ENCODE results near the gene VSTM2L.

Gene VSTM2L

DNA sequence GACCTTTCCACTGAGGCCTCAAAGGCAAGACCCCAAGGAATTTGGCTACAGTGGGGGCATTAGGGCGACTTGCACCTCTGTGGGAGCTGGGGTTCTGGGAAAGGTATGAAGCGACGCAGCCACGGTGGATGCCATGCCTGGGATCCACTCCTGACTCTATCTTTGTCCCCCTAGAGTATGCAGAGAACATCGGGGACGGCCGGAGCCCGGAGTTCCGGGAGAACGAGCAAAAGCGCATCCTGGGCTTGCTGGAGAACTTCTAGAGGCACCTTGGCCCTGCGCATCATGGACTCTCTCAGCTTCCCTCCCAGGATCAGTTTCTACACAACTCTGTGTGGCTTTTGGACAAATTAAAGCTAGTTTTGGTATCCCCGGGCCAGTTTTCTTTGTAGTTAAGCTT, 31.2 kb upstream of the VSTM2L start:
- TF ChIP-seq ZBTB7A (IDR thresholded peaks at IDR 0.05; ENCODE audit: low read depth) (no peak), NFIC (IDR thresholded peaks at IDR 0.05) (no peak)

DNA sequence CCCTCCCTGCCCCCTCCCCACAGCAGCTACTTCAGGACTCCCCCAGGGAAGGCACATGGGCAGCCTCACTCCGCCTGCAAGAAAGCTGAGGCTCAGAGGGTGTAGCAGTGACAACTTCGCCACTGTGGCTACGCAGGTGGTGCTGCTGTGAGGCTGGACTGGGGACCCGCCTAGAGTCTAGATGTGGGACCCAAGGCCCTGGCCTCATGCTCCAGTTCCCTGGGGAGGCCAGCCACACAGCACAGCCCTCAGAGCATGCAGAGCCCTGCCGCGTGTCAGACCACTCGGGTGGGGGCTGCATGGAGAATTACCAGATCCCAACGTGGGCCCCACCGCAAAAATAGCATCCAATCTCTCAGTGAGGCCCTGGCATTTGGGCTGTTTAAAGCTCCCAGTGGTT, 30.8 kb upstream of the VSTM2L start:
- no peak for TF ChIP-seq TCF12 (IDR thresholded peaks at IDR 0.05; ENCODE audit: low read depth)
- TF ChIP-seq, protein P1, sequence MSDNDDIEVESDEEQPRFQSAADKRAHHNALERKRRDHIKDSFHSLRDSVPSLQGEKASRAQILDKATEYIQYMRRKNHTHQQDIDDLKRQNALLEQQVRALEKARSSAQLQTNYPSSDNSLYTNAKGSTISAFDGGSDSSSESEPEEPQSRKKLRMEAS (IDR thresholded peaks at IDR 0.05), result no peak
- TF ChIP-seq CEBPB (IDR thresholded peaks at IDR 0.05), result no peak
- TF ChIP-seq RAD21 (IDR thresholded peaks at IDR 0.05; ENCODE audit: low read depth), result no peak
- TF ChIP-seq CREB1 (IDR thresholded peaks at IDR 0.05; ENCODE audit: low read depth), result no peak
- no peak for TF ChIP-seq TEAD4 (IDR thresholded peaks at IDR 0.05)
- TF ChIP-seq EGR1 (IDR thresholded peaks at IDR 0.05), result no peak
- TF ChIP-seq FOXM1 (IDR thresholded peaks at IDR 0.05; ENCODE audit: borderline replicate concordance, low read depth), result no peak
- TF ChIP-seq TAF1 (IDR thresholded peaks at IDR 0.05; ENCODE audit: low read depth), result no peak

DNA sequence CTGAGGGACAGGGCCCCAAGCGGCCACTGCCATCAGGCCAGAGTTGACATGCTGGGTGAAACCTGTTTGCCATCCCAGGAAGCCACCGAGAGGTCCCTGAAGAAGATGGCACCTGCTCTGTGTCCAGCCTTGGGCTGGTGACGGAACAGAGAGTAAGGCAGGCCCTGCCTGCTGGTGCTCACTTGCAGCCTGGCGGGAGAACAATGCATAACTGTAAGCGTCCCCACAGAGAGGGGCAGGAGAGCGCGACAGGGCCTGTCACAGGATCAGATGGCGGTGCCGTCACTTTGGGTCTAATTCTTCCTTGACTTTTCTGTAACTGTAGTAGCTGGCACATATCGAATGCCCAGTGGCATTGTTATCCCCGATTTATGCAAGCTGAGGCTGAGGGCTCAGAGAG, 29.0 kb upstream of the VSTM2L start:
- no peak for TF ChIP-seq TCF12 (IDR thresholded peaks at IDR 0.05; ENCODE audit: low read depth)
- TF ChIP-seq YY1 (IDR thresholded peaks at IDR 0.05; ENCODE audit: low read depth), result no peak
- TF ChIP-seq, protein P2, sequence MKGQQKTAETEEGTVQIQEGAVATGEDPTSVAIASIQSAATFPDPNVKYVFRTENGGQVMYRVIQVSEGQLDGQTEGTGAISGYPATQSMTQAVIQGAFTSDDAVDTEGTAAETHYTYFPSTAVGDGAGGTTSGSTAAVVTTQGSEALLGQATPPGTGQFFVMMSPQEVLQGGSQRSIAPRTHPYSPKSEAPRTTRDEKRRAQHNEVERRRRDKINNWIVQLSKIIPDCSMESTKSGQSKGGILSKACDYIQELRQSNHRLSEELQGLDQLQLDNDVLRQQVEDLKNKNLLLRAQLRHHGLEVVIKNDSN (IDR thresholded peaks at IDR 0.05), result no peak
- no peak for TF ChIP-seq NFIC (IDR thresholded peaks at IDR 0.05)
- TF ChIP-seq FOXM1 (IDR thresholded peaks at IDR 0.05; ENCODE audit: borderline replicate concordance, low read depth), result no peak
- TF ChIP-seq, protein P3, sequence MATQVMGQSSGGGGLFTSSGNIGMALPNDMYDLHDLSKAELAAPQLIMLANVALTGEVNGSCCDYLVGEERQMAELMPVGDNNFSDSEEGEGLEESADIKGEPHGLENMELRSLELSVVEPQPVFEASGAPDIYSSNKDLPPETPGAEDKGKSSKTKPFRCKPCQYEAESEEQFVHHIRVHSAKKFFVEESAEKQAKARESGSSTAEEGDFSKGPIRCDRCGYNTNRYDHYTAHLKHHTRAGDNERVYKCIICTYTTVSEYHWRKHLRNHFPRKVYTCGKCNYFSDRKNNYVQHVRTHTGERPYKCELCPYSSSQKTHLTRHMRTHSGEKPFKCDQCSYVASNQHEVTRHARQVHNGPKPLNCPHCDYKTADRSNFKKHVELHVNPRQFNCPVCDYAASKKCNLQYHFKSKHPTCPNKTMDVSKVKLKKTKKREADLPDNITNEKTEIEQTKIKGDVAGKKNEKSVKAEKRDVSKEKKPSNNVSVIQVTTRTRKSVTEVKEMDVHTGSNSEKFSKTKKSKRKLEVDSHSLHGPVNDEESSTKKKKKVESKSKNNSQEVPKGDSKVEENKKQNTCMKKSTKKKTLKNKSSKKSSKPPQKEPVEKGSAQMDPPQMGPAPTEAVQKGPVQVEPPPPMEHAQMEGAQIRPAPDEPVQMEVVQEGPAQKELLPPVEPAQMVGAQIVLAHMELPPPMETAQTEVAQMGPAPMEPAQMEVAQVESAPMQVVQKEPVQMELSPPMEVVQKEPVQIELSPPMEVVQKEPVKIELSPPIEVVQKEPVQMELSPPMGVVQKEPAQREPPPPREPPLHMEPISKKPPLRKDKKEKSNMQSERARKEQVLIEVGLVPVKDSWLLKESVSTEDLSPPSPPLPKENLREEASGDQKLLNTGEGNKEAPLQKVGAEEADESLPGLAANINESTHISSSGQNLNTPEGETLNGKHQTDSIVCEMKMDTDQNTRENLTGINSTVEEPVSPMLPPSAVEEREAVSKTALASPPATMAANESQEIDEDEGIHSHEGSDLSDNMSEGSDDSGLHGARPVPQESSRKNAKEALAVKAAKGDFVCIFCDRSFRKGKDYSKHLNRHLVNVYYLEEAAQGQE (IDR thresholded peaks at IDR 0.05; ENCODE audit: low read depth), result no peak
- TF ChIP-seq EGR1 (IDR thresholded peaks at IDR 0.05), result no peak
- TF ChIP-seq CREB1 (IDR thresholded peaks at IDR 0.05; ENCODE audit: low read depth), result no peak
- TF ChIP-seq CEBPB (IDR thresholded peaks at IDR 0.05), result no peak
- no peak for TF ChIP-seq RAD21 (IDR thresholded peaks at IDR 0.05; ENCODE audit: low read depth)

DNA sequence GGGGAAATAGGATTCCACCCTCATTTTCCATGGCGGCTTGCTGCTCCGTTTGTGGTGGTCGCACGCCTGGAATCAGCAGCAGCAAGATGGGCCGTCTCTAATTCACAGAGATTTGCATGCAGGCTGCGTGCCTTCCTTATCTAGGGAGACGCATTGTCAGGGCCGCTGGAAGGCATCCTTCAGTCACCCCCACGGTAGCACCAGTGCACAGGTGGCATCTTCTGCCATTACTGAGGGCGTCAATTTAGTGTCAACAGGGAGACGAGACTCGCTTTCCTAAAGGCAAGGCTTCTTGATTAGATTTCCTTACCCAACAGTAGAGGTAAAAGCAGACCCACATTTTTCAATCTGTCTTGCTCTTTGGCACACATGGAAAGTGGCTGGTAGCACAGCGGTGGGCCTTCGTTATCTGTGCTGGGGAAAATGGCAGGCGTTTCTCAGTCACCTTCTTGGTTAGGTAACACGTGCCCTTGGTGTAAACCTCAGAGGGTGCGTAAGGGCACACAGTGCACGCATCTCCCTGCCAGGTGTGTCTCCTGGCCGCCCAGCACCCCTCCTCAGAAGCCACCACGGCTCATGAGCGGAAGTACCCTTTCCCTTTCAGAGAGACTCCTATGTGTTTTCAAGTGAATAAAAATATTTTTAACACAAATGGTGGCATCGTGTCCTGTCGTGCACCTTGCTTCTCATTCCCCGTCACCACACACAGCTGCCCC, 27.3 kb upstream of the VSTM2L start:
- TF ChIP-seq TAF1 (IDR thresholded peaks at IDR 0.05; ENCODE audit: low read depth) (no peak), TCF12 (IDR thresholded peaks at IDR 0.05; ENCODE audit: low read depth) (no peak), EGR1 (IDR thresholded peaks at IDR 0.05) (no peak), FOXM1 (IDR thresholded peaks at IDR 0.05; ENCODE audit: borderline replicate concordance, low read depth) (no peak), NFIC (IDR thresholded peaks at IDR 0.05) (no peak)

DNA sequence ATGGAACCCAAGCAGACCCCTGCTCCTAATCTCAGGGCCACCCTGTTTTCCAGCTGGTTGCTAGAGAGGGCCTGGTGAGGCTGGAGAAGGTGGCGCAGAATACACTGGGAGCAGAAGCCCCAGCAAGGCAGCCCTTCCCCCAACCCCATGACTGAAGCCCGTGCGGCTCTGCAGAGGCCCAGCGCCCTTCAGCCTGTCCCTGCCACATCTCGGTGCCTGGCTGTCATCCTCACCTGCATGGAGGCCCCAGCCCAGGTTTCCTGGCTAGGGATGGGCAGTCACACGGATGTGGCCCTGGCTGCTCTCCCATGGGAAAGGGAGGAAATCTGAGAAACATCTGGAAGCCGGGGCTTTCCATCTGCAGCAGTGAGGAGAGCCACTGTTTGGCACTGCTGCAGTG, 26.1 kb upstream of the VSTM2L start:
- TF ChIP-seq CREB1 (IDR thresholded peaks at IDR 0.05; ENCODE audit: low read depth), result no peak
- TF ChIP-seq, protein P2 (IDR thresholded peaks at IDR 0.05), result no peak
- TF ChIP-seq NFIC (IDR thresholded peaks at IDR 0.05), result no peak
- TF ChIP-seq TAF1 (IDR thresholded peaks at IDR 0.05; ENCODE audit: low read depth), result no peak
- TF ChIP-seq, protein P3 (IDR thresholded peaks at IDR 0.05; ENCODE audit: low read depth), result no peak
- no peak for TF ChIP-seq YY1 (IDR thresholded peaks at IDR 0.05; ENCODE audit: low read depth)
- no peak for TF ChIP-seq CEBPB (IDR thresholded peaks at IDR 0.05)
- no peak for TF ChIP-seq EP300 (IDR thresholded peaks at IDR 0.05; ENCODE audit: borderline replicate concordance)
- TF ChIP-seq RAD21 (IDR thresholded peaks at IDR 0.05; ENCODE audit: low read depth), result no peak
- TF ChIP-seq, protein P1 (IDR thresholded peaks at IDR 0.05), result no peak
- no peak for TF ChIP-seq EGR1 (IDR thresholded peaks at IDR 0.05)
- no peak for TF ChIP-seq TCF12 (IDR thresholded peaks at IDR 0.05; ENCODE audit: low read depth)
- TF ChIP-seq FOXM1 (IDR thresholded peaks at IDR 0.05; ENCODE audit: borderline replicate concordance, low read depth), result no peak
- no peak for TF ChIP-seq ZBTB7A (IDR thresholded peaks at IDR 0.05; ENCODE audit: low read depth)
- no peak for TF ChIP-seq TEAD4 (IDR thresholded peaks at IDR 0.05)

All from Ishikawa (cell line).